A549 (cell line): ENCODE data around the gene FHAD1. TPM values are rescaled to one million over a fixed set of nuclear protein-coding genes. Genes with fewer than 3 reads are reported as not detected.

Experiments
- ATAC-seq, 2 experiments: fragments of 200-7000 bp in 1 of 2; fragments of >200 bp in 1 of 2; cut with Nextera tagmentation in 1 of 2; cut with Tn5 transposase in 1 of 2; 3 replicates each; pipeline versions ENCODE4 v1.8.0 to v1.9.1; 2018 to 2020; ENCODE audit warnings: mild to moderate bottlenecking in 1 of 2, moderate library complexity in 1 of 2
- CTCF ChIA-PET: fragments of 300-600 bp; sonication (Branson Sonifier 250); formaldehyde crosslinking; extraction: SDS; loops from one replicate; lab custom pipeline; 2021; ENCODE audit warnings: antibody characterized with exemption, inconsistent platforms; lab: Yijun Ruan, JAX
- POLR2A ChIA-PET: fragments of 350-600 bp; formaldehyde crosslinking; extraction: SDS; loops from one replicate; lab custom pipeline; 2021; ENCODE audit warnings: antibody characterized with exemption, inconsistent platforms; lab: Yijun Ruan, JAX
- DNase-seq, 2 experiments: peaks; one replicate each; pipeline versions ENCODE4 v3.0.0 to v3.0.0-alpha.2; 2011 to 2016; ENCODE audit warnings: low read depth in 1 of 2, low spot score in 1 of 2
- FAIRE-seq: peaks from 2 replicates; lab custom pipeline; 2011; peaks lifted over from hg19 to GRCh38; lab: Jason Lieb, UNC
- H3K27ac ChIP-seq, 2 experiments: fragments of >200 bp; sonication (Bioruptor Twin); formaldehyde crosslinking; 3 replicates each; pipeline ENCODE4 v1.5.1; 2016 to 2017
- H3K4me1 ChIP-seq: fragments of >200 bp; sonication (Bioruptor Twin); formaldehyde crosslinking; 3 replicates; pipeline ENCODE4 v1.6.1; 2016
- H3K4me2 ChIP-seq: fragments of >200 bp; sonication (Bioruptor Twin); formaldehyde crosslinking; 3 replicates; pipeline ENCODE4 v1.6.1; 2016
- H3K4me3 ChIP-seq: fragments of >200 bp; sonication (Bioruptor Twin); formaldehyde crosslinking; 3 replicates; pipeline ENCODE4 v1.5.1; 2016
- H3K9me3 ChIP-seq: fragments of >200 bp; sonication (Bioruptor Twin); formaldehyde crosslinking; 3 replicates; pipeline ENCODE4 v1.6.1; 2016
- ATOH8 ChIP-seq: fragments of 250-450 bp; sonication (Bioruptor Pico); IDR thresholded peaks from 2 replicates; pipeline ENCODE4 v1.5.0; 2020; ENCODE audit warnings: low read depth, mild to moderate bottlenecking, moderate library complexity
- CBX2 ChIP-seq: fragments of 200-600 bp; sonication (generic); IDR thresholded peaks from 2 replicates; pipeline ENCODE4 v1.6.1; 2016; ENCODE audit warnings: low read depth, mild to moderate bottlenecking, borderline replicate concordance
- CBX8 ChIP-seq: fragments of 200-600 bp; sonication (generic); IDR thresholded peaks from 2 replicates; pipeline ENCODE4 v1.6.1; 2016
- EHF ChIP-seq: fragments of 250-450 bp; sonication (Bioruptor Pico); IDR thresholded peaks from 2 replicates; pipeline ENCODE4 v1.5.0; 2020; ENCODE audit warnings: mild to moderate bottlenecking
- EHMT2 ChIP-seq: fragments of 200-600 bp; sonication (generic); IDR thresholded peaks from 2 replicates; pipeline ENCODE4 v1.6.1; 2016; ENCODE audit warnings: antibody characterized with exemption, low read depth, mild to moderate bottlenecking, moderate library complexity
- EP300 ChIP-seq, 2 experiments: fragments of >200 bp; sonication (Bioruptor Twin); formaldehyde crosslinking; IDR thresholded peaks; 2 replicates in 1 of 2; 3 replicates in 1 of 2; pipeline ENCODE4 v1.6.1; 2016 to 2017
- ESRRA ChIP-seq: fragments of 150-350 bp; IDR thresholded peaks from 2 replicates; pipeline ENCODE4 v1.6.1; 2014; ENCODE audit warnings: mild to moderate bottlenecking, low read length, borderline replicate concordance
- FOSB ChIP-seq: fragments of 250-450 bp; sonication (Bioruptor Pico); IDR thresholded peaks from 2 replicates; pipeline ENCODE4 v1.5.0; 2020; ENCODE audit warnings: mild to moderate bottlenecking, moderate library complexity
- FOSL2 ChIP-seq, 2 experiments: fragments of 450-650 bp in 1 of 2; fragments of >200 bp in 1 of 2; sonication (Bioruptor Twin) in 1 of 2; formaldehyde crosslinking; IDR thresholded peaks; 2 replicates each; pipeline versions ENCODE4 v1.5.0 to v1.6.1; 2016 to 2020; ENCODE audit warnings: mild to moderate bottlenecking in 1 of 2, moderate library complexity in 1 of 2
- FOXS1 ChIP-seq: fragments of 250-450 bp; sonication (Bioruptor Pico); IDR thresholded peaks from 2 replicates; pipeline ENCODE4 v1.5.0; 2020; ENCODE audit warnings: mild to moderate bottlenecking, moderate library complexity
- HEYL ChIP-seq: fragments of 250-450 bp; sonication (Bioruptor Pico); IDR thresholded peaks from 2 replicates; pipeline ENCODE4 v1.8.0; 2021; ENCODE audit warnings: mild to moderate bottlenecking, moderate library complexity
- HMGXB4 ChIP-seq: fragments of 250-450 bp; sonication (Bioruptor Pico); IDR thresholded peaks from 2 replicates; pipeline ENCODE4 v1.5.0; 2021; ENCODE audit warnings: mild to moderate bottlenecking, moderate library complexity, borderline replicate concordance
- HOXB13 ChIP-seq: fragments of 250-450 bp; sonication (Bioruptor Pico); IDR thresholded peaks from 2 replicates; pipeline ENCODE4 v1.5.0; 2020; ENCODE audit warnings: low read depth, mild to moderate bottlenecking, moderate library complexity
- HOXB5 ChIP-seq: fragments of 250-450 bp; sonication (Bioruptor Pico); IDR thresholded peaks from 2 replicates; pipeline ENCODE4 v1.5.0; 2020; ENCODE audit warnings: mild to moderate bottlenecking, moderate library complexity
- JUN ChIP-seq, 2 experiments: fragments of >200 bp; sonication (Bioruptor Twin); formaldehyde crosslinking; IDR thresholded peaks; 2 replicates in 1 of 2; 3 replicates in 1 of 2; pipeline ENCODE4 v1.6.1; 2016 to 2017
- JUNB ChIP-seq: fragments of >200 bp; sonication (Bioruptor Twin); formaldehyde crosslinking; IDR thresholded peaks from 2 replicates; pipeline ENCODE4 v1.6.1; 2016
- KDM1A ChIP-seq: fragments of 200-600 bp; sonication (generic); IDR thresholded peaks from 2 replicates; pipeline ENCODE4 v1.6.1; 2016; ENCODE audit warnings: low read depth, mild to moderate bottlenecking
- KDM5A ChIP-seq: fragments of 200-600 bp; sonication (generic); IDR thresholded peaks from 2 replicates; pipeline ENCODE4 v1.6.1; 2016; ENCODE audit warnings: antibody characterized with exemption, mild to moderate bottlenecking
- MAFK ChIP-seq: fragments of 450-650 bp; IDR thresholded peaks from 2 replicates; pipeline ENCODE4 v1.6.1; 2014; ENCODE audit not compliant: partially characterized antibody
- MAX ChIP-seq: IDR thresholded peaks from 2 replicates; pipeline ENCODE4 v1.6.1; 2012
- MAZ ChIP-seq: fragments of 150-350 bp; IDR thresholded peaks from 2 replicates; pipeline ENCODE4 v1.6.1; 2014; ENCODE audit warnings: antibody characterized with exemption, low read depth, low read length, borderline replicate concordance
- NFE2L2 ChIP-seq: fragments of 150-350 bp; conservative IDR thresholded peaks from 2 replicates; pipeline ENCODE4 v1.6.1; 2014; ENCODE audit warnings: low read length
- NR3C1 ChIP-seq: fragments of >200 bp; sonication (Bioruptor Twin); formaldehyde crosslinking; IDR thresholded peaks from 3 replicates; pipeline ENCODE4 v1.6.1; 2017
- PBX3 ChIP-seq: IDR thresholded peaks from 2 replicates; pipeline ENCODE4 v1.6.1; 2012
- POLR2AphosphoS2 ChIP-seq: conservative IDR thresholded peaks from 2 replicates; pipeline ENCODE4 v1.6.1; 2012; ENCODE audit warnings: low read length, improper control_type of control experiment, inconsistent platforms
- RARB ChIP-seq: fragments of 250-450 bp; sonication (Bioruptor Pico); IDR thresholded peaks from 2 replicates; pipeline ENCODE4 v1.8.0; 2021; ENCODE audit warnings: mild to moderate bottlenecking, moderate library complexity
- RFX5 ChIP-seq: fragments of 450-650 bp; IDR thresholded peaks from 2 replicates; pipeline ENCODE4 v1.7.1; 2014; ENCODE audit warnings: antibody characterized with exemption, mild to moderate bottlenecking, moderate library complexity
- SREBF2 ChIP-seq: fragments of 450-650 bp; IDR thresholded peaks from 2 replicates; pipeline ENCODE4 v1.6.1; 2014; ENCODE audit warnings: mild to moderate bottlenecking, moderate library complexity
- TP53 ChIP-seq: fragments of 250-450 bp; sonication (Bioruptor Pico); IDR thresholded peaks from 2 replicates; pipeline ENCODE4 v1.5.0; 2021; ENCODE audit warnings: mild to moderate bottlenecking, moderate library complexity
- ZC3H11A ChIP-seq: fragments of 450-650 bp; IDR thresholded peaks from 2 replicates; pipeline ENCODE4 v1.6.1; 2014; ENCODE audit warnings: antibody characterized with exemption, mild to moderate bottlenecking
- ZFP36 ChIP-seq: fragments of 450-650 bp; IDR thresholded peaks from 2 replicates; pipeline ENCODE4 v1.6.1; 2014; ENCODE audit warnings: borderline replicate concordance; ENCODE audit not compliant: partially characterized antibody
- ZNF302 ChIP-seq: fragments of 250-450 bp; sonication (Bioruptor Pico); IDR thresholded peaks from 2 replicates; pipeline ENCODE4 v1.9.0; 2021; ENCODE audit warnings: inconsistent platforms, mild to moderate bottlenecking, moderate library complexity
- ZSCAN20 ChIP-seq: fragments of 250-450 bp; sonication (Bioruptor Pico); IDR thresholded peaks from 2 replicates; pipeline ENCODE4 v1.8.0; 2022; ENCODE audit warnings: mild to moderate bottlenecking, moderate library complexity
- WGBS: methylation state at CpG from one replicate; pipeline ENCODE4 v1.1.6; 2017; ENCODE audit errors: missing lambda C conversion rate; 5-methylcytosine and 5-hydroxymethylcytosine counted together
- polyA plus RNA-seq, 4 experiments: library from polyadenylated mRNA; depleted of rRNA in 3 of 4; stranded (reverse); fragments of >200 nt; fragmentation: RNase III in 1 of 4; extraction: RNeasy Plus Mini Kit Qiagen cat#74134 plus additional on column Dnase treatment in 1 of 4; gene quantifications; 2 replicates in 3 of 4; 3 replicates in 1 of 4; pipeline ENCODE4 v1.2.3, GENCODE V29; 2011 to 2017
- TF ChIP-seq, protein P1 (sequence below): fragments of 200-600 bp; sonication (generic); IDR thresholded peaks from 2 replicates; pipeline ENCODE4 v1.6.1; 2016; ENCODE audit warnings: antibody characterized with exemption, mild to moderate bottlenecking, moderate library complexity
- TF ChIP-seq, protein P2 (sequence below): IDR thresholded peaks from 2 replicates; pipeline ENCODE4 v1.6.1; 2012; ENCODE audit warnings: low read depth, borderline replicate concordance

FHAD1 gene
- polyA plus RNA-seq, 2 of the 4 experiments (the other 2 are of a cell fraction), result 0.31 to 0.32 TPM

DNA sequence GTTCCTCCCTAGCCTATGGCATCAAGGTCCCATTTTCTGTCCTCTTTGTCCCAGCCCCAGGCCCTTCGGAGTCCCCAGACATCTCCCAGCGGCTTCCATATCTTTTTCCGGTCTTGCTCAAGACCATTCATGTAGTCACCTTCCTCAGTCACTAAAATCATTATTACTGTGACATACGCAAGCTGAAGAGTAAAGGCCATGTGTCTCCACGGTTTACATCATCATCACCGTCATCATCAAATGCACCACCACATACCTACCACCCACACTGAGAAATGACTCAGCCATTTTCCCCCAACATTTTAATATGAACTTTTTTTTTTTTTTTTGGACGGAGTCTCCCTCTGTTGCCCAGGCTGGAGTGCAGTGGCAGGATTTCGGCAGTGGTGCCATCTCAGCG lies 43.4 kb downstream of the FHAD1 start:
- no peak for TF ChIP-seq JUNB
- TF ChIP-seq JUN (IDR thresholded peaks at IDR 0.05), result no peak
- peak in 1 of 2 experiments; percentile 36; a peak in 1 of 5 replicates for TF ChIP-seq EP300 (IDR thresholded peaks at IDR 0.05)
- TF ChIP-seq, protein P1, sequence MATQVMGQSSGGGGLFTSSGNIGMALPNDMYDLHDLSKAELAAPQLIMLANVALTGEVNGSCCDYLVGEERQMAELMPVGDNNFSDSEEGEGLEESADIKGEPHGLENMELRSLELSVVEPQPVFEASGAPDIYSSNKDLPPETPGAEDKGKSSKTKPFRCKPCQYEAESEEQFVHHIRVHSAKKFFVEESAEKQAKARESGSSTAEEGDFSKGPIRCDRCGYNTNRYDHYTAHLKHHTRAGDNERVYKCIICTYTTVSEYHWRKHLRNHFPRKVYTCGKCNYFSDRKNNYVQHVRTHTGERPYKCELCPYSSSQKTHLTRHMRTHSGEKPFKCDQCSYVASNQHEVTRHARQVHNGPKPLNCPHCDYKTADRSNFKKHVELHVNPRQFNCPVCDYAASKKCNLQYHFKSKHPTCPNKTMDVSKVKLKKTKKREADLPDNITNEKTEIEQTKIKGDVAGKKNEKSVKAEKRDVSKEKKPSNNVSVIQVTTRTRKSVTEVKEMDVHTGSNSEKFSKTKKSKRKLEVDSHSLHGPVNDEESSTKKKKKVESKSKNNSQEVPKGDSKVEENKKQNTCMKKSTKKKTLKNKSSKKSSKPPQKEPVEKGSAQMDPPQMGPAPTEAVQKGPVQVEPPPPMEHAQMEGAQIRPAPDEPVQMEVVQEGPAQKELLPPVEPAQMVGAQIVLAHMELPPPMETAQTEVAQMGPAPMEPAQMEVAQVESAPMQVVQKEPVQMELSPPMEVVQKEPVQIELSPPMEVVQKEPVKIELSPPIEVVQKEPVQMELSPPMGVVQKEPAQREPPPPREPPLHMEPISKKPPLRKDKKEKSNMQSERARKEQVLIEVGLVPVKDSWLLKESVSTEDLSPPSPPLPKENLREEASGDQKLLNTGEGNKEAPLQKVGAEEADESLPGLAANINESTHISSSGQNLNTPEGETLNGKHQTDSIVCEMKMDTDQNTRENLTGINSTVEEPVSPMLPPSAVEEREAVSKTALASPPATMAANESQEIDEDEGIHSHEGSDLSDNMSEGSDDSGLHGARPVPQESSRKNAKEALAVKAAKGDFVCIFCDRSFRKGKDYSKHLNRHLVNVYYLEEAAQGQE, result no peak
- TF ChIP-seq RFX5, result no peak
- TF ChIP-seq POLR2AphosphoS2, result no peak
- no peak for TF ChIP-seq NR3C1
- TF ChIP-seq EHMT2, result no peak
- TF ChIP-seq PBX3, result no peak
- TF ChIP-seq, protein P2, sequence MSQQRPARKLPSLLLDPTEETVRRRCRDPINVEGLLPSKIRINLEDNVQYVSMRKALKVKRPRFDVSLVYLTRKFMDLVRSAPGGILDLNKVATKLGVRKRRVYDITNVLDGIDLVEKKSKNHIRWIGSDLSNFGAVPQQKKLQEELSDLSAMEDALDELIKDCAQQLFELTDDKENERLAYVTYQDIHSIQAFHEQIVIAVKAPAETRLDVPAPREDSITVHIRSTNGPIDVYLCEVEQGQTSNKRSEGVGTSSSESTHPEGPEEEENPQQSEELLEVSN, result no peak
- TF ChIP-seq RARB (CRISPR knock-in tag), result no peak
- TF ChIP-seq FOSL2 (IDR thresholded peaks at IDR 0.05), result no peak
- TF ChIP-seq FOSL2 (CRISPR knock-in tag; IDR thresholded peaks at IDR 0.05), result peak; percentile 65
- TF ChIP-seq HOXB13, result no peak; the same call in 1 of the 2 replicates
- no peak for TF ChIP-seq ZC3H11A
- no peak for TF ChIP-seq CBX2
- TF ChIP-seq ZFP36, result no peak
- no peak for TF ChIP-seq HMGXB4 (CRISPR knock-in tag)
- TF ChIP-seq ATOH8 (CRISPR knock-in tag), result no peak; the same call in 1 of the 2 replicates
- TF ChIP-seq KDM1A, result no peak
- no peak for TF ChIP-seq ZNF302 (CRISPR knock-in tag)
- TF ChIP-seq TP53 (CRISPR knock-in tag), result no peak
- no peak for TF ChIP-seq ESRRA
- TF ChIP-seq FOXS1 (CRISPR knock-in tag), result no peak
- no peak for TF ChIP-seq CBX8
- TF ChIP-seq NFE2L2, result peak; percentile 25; the same call in 1 of the 2 replicates
- no peak for TF ChIP-seq FOSB (CRISPR knock-in tag)
- TF ChIP-seq MAZ, result no peak
- no peak for TF ChIP-seq HEYL (CRISPR knock-in tag)
- no peak for TF ChIP-seq KDM5A
- no peak for TF ChIP-seq ZSCAN20
- no peak for TF ChIP-seq EHF (CRISPR knock-in tag)
- TF ChIP-seq MAX, result no peak
- TF ChIP-seq MAFK, result peak; percentile 63
- no peak for TF ChIP-seq SREBF2
- peak; percentile 73; the same call in 1 of the 2 replicates for TF ChIP-seq HOXB5
- 75% methylated on average over 9 of the region's 9 CpGs for WGBS
- no peak overlapping the region for H3K4me3 ChIP-seq
- peak overlapping the region; percentile 57 to 83; a peak in 5 of 6 replicates for H3K27ac ChIP-seq
- ChIA-PET POLR2A (no interaction called here), CTCF (interaction anchor here (0.7 to 2.6 kb wide), 6 partner anchors 8 to 162 kb away, joined by 3 to 12 read pairs (median 6); no protein-coding TSS in a partner anchor)
- FAIRE-seq (no peak), ATAC-seq (peak; percentile 24 to 37; a peak in 2 of 6 replicates), DNase-seq (peak in 1 of 2 experiments; percentile 63)
- no peaks in the 10 kb centered on the region; the same call in 2 of the 3 replicates for H3K9me3 ChIP-seq
- no peak overlapping the region for H3K4me2 ChIP-seq
- peaks cover 8% of the 10 kb centered on the region; the same call in 2 of the 3 replicates for H3K4me1 ChIP-seq
